PC-9 (cell line): ENCODE results near the gene GLB1L.

ENCODE experiments used
- EZH2 ChIP-seq: fragments of 200-600 bp; sonication (generic); IDR thresholded peaks from 2 replicates; pipeline ENCODE4 v1.8.0; 2017; ENCODE audit warnings: antibody characterized with exemption, low read depth
- TF ChIP-seq, protein P1 (sequence below): fragments of 200-600 bp; sonication (generic); conservative IDR thresholded peaks from 2 replicates; pipeline ENCODE4 v1.6.1; 2017; ENCODE audit warnings: mixed run types, antibody characterized with exemption, mild to moderate bottlenecking, moderate library complexity

DNA sequence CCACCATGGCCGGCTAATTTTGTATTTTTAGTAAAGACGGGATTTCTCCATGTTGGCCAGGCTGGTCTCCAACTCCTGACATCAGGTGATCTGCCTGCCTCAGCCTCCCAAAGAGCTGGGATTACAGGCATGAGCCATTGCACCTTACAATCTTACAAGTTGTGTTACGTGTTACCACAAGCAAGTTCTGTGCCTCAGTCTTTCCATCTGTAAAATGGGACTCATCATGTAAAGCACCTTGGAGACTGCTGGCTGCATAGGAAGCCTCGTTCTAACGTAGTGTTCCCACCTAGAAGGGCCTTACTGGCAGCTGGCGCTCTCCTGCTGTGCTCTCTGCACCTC is 43.9 kb upstream of the GLB1L start:
- TF ChIP-seq, protein P1, sequence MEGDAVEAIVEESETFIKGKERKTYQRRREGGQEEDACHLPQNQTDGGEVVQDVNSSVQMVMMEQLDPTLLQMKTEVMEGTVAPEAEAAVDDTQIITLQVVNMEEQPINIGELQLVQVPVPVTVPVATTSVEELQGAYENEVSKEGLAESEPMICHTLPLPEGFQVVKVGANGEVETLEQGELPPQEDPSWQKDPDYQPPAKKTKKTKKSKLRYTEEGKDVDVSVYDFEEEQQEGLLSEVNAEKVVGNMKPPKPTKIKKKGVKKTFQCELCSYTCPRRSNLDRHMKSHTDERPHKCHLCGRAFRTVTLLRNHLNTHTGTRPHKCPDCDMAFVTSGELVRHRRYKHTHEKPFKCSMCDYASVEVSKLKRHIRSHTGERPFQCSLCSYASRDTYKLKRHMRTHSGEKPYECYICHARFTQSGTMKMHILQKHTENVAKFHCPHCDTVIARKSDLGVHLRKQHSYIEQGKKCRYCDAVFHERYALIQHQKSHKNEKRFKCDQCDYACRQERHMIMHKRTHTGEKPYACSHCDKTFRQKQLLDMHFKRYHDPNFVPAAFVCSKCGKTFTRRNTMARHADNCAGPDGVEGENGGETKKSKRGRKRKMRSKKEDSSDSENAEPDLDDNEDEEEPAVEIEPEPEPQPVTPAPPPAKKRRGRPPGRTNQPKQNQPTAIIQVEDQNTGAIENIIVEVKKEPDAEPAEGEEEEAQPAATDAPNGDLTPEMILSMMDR, result no peak
- TF ChIP-seq EZH2, result no peak
